Stomach (tissue), 9 donors: ENCODE measurements around the gene TCEAL6. TPM values are rescaled to one million over a fixed set of nuclear protein-coding genes. Genes with fewer than 3 reads are reported as not detected.
"Not testable (repeated sequence)": the region's sequence is repeated elsewhere in the genome, so short reads cannot be mapped to it uniquely, and the experiment has no call there.

Source experiments
- DNase-seq, 2 donors: peaks; one replicate each; pipeline versions ENCODE4 v3.0.0 to v3.0.0-alpha.2; 2013 to 2019
- H3K27ac ChIP-seq, 5 donors: fragments of 200-600 bp in 4 of 5; sonication (generic) in 4 of 5; one replicate each; pipeline ENCODE4 v1.5.1; 2013 to 2019; ENCODE audit warnings: mild to moderate bottlenecking in 1 of 5, moderate library complexity in 1 of 5
- H3K27me3 ChIP-seq, 3 donors: fragments of 200-600 bp; sonication (generic); one replicate each; pipeline ENCODE4 v1.5.1; 2017 to 2019; ENCODE audit warnings: mixed run types in 1 of 3
- H3K36me3 ChIP-seq, 4 donors: fragments of 200-600 bp; sonication (generic); 1 replicate in 3 of 4; 2 replicates in 1 of 4; pipeline ENCODE4 v1.5.1; 2016 to 2019
- H3K4me1 ChIP-seq, 4 donors: fragments of 200-600 bp; sonication (generic); one replicate each; pipeline ENCODE4 v1.5.1; 2016 to 2019
- H3K4me3 ChIP-seq, 4 donors: fragments of 200-600 bp; sonication (generic) in 3 of 4; one replicate each; pipeline ENCODE4 v1.5.1; 2016 to 2019; ENCODE audit warnings: mild to moderate bottlenecking in 1 of 4
- H3K9me3 ChIP-seq, 4 donors: fragments of 200-600 bp; sonication (generic); one replicate each; pipeline ENCODE4 v1.5.1; 2016 to 2019
- EP300 ChIP-seq: sonication (generic); formaldehyde crosslinking; IDR thresholded peaks from one replicate; pipeline ENCODE4 v1.6.1; 2017; ENCODE audit warnings: antibody characterized with exemption
- POLR2A ChIP-seq, 4 donors: fragments of 450-650 bp; IDR thresholded peaks; one replicate each; pipeline ENCODE4 v1.6.1; 2016; ENCODE audit warnings: antibody characterized with exemption in 4 of 4, control low read depth in 2 of 4, mild to moderate bottlenecking in 1 of 4, moderate library complexity in 1 of 4
- POLR2AphosphoS5 ChIP-seq, 3 donors: sonication (generic); formaldehyde crosslinking; IDR thresholded peaks; one replicate each; pipeline ENCODE4 v1.6.1; 2016; ENCODE audit warnings: antibody characterized with exemption in 3 of 3
- WGBS, 5 donors: extraction: QIAGEN DNeasy Blood & Tissue Kit in 3 of 5; methylation state at CpG; one replicate each; pipeline versions ENCODE4 v1.1.5 to v1.1.7; 2013 to 2018; 5-methylcytosine and 5-hydroxymethylcytosine counted together
- intact Hi-C: fragments of 100-400 bp; cut with DNase I; formaldehyde crosslinking; loops from one replicate; pipeline ENCODE4 v1.15.1; 2023; ENCODE audit warnings: low total_unique reads
- polyA plus RNA-seq, 3 donors: library from polyadenylated mRNA; stranded (reverse); fragments of 200-250 nt; gene quantifications; one replicate each; pipeline ENCODE4 v1.2.3, GENCODE V29; 2013
- total RNA-seq, 5 donors: library from RNA; depleted of rRNA; stranded (reverse); fragments of >200 nt; gene quantifications; one replicate each; pipeline versions ENCODE4 v1.1.0 to v1.2.3, GENCODE V29; 2014 to 2016
- TF ChIP-seq, protein P1 (sequence below), 7 experiments: fragments of 450-650 bp in 4 of 7; fragments of 200-600 bp in 3 of 7; sonication (generic) in 3 of 7; IDR thresholded peaks; one replicate each; pipeline ENCODE4 v1.5.1; 2016 to 2019; ENCODE audit warnings: antibody characterized with exemption in 7 of 7, control low read depth in 2 of 7, mild to moderate bottlenecking in 1 of 7
- donor health status: healthy with polysubstance abuse.
- donor health status: Bipolar disorder and iron deficiency.
- donor health status: healthy.

Gene TCEAL6
- total and polyA plus RNA-seq, 8 donors: 0.20 TPM; not detected in 7

DNA sequence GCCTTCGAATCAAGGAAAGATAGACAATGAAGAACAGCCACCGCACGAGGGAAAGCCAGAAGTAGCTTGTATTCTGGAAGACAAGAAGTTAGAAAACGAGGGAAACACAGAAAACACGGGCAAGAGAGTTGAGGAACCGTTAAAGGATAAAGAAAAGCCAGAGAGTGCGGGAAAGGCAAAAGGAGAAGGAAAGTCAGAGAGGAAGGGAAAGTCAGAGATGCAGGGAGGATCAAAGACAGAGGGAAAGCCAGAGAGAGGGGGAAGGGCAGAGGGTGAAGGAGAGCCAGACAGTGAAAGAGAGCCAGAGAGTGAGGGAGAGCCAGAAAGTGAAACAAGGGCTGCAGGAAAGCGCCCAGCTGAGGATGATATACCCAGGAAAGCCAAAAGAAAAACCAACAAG, 15.4 kb downstream of the TCEAL6 start:
- Histone ChIP-seq H3K36me3 (no peaks in the 10 kb centered on the region), H3K9me3 (no peaks in the 10 kb centered on the region), H3K27me3 (peaks cover 0 to 33% (median 13%) of the 10 kb centered on the region in 3 donors), H3K4me1 (peaks cover 0 to 12% (median 0%) of the 10 kb centered on the region in 4 donors), H3K27ac (peak overlapping the region in 1 of 5 donors; percentile 78), H3K4me3 (no peak overlapping the region)
- TF ChIP-seq, protein P1, sequence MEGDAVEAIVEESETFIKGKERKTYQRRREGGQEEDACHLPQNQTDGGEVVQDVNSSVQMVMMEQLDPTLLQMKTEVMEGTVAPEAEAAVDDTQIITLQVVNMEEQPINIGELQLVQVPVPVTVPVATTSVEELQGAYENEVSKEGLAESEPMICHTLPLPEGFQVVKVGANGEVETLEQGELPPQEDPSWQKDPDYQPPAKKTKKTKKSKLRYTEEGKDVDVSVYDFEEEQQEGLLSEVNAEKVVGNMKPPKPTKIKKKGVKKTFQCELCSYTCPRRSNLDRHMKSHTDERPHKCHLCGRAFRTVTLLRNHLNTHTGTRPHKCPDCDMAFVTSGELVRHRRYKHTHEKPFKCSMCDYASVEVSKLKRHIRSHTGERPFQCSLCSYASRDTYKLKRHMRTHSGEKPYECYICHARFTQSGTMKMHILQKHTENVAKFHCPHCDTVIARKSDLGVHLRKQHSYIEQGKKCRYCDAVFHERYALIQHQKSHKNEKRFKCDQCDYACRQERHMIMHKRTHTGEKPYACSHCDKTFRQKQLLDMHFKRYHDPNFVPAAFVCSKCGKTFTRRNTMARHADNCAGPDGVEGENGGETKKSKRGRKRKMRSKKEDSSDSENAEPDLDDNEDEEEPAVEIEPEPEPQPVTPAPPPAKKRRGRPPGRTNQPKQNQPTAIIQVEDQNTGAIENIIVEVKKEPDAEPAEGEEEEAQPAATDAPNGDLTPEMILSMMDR (IDR thresholded peaks at IDR 0.05): no peak
- TF ChIP-seq EP300: no peak
- TF ChIP-seq POLR2A (IDR thresholded peaks at IDR 0.05): no peak
- WGBS, 5 donors: 39 to 52% (median 41%) methylated on average over 8 of the region's 8 CpGs
- intact Hi-C loops: no loop called here
- no peak for DNase-seq

DNA sequence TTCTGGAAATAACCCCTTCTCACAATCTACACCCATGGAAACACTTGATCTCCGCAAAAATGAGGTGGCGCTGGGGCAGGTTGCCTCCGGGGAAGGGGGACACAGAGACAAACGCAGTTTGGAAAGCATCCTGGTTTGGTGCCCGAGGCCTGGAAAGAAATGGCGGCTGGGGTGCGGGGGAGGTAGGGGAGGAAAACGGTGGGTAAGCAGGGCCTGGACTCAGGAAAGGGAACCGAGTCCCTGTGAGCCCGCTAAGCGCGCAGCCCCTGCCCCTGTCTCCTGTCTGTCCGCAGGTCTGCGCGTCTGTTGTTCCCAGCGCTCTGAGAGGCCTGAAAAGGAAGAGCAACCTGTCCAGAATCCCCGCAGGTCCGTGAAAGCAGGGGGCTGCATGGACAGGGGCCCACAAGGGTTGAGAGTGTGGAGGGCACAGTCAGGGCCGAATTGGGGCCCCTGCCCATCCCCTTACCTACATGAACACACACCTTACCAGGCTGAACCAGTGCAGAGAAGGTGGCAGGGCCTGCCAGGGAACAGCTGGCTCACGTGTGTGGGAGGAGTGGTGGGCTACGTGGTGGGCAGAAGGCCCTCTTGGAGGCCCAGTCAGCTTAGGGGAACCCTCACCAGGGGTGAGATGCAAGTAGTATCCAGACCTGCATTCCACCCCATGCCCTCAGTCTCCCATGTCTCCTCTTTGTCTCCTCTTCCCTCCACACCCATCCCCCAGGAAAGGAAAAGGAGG, 16.0 kb downstream of the TCEAL6 start:
- intact Hi-C loops: not testable (repeated sequence)
- peaks cover 0 to 12% (median 0%) of the 10 kb centered on the region in 4 donors for H3K4me1 ChIP-seq
- 15 to 35% (median 26%) methylated on average over 18 to 21 of the region's 21 CpGs for WGBS, 5 donors

DNA sequence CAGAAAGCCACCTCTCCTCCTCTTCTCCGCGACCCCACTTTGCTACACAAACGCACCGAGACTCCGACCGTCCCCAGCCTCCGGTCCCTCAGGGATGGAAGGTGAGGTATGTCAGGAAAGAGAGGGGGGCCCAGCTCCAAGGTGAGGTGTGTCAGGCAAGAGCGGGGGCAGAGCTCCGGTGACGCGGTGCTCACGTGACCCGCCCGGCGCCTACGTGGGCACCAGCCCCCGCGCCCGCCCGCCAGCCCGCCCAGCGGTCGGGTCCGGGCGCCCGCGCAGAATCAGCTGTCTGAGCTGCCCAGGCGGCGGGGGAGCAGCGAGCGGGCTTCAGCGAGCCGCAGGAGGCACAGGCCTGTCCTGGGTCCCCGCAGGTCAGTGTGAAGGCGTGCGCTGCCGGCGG, 16.8 kb downstream of the TCEAL6 start, which contains the start of gene TCEAL2:
Gene TCEAL2, plus strand, starts transcription at position 244 of the 400 bp plus-strand sequence. CDS start 1,152 bp downstream, outside the sequence.
- H3K36me3 ChIP-seq, H3K9me3 ChIP-seq, intact Hi-C loops: not testable (repeated sequence)
- peak within 1 kb of the TSS in 3 of 5 donors; percentile 15 to 78 (median 48) for H3K27ac ChIP-seq
- peak in 1 of 2 donors; percentile 72 for DNase-seq
- H3K4me3 ChIP-seq: peak within 1 kb of the TSS; percentile 22 to 41 (median 30)
- peaks cover 0 to 33% (median 13%) of the 10 kb centered on the region in 3 donors for H3K27me3 ChIP-seq
- peaks cover 0 to 12% (median 0%) of the 10 kb centered on the region in 4 donors for H3K4me1 ChIP-seq
- 0 to 46% (median 10%) methylated on average over 7 to 27 of the region's 38 CpGs for WGBS, 5 donors

More for the DNA sequence above, 16.0 kb downstream of the TCEAL6 start:
- DNase-seq, H3K36me3 ChIP-seq, H3K9me3 ChIP-seq: not testable (repeated sequence)
- Histone ChIP-seq H3K27ac (peak overlapping the region in 3 of 5 donors; percentile 15 to 78 (median 48)), H3K27me3 (peaks cover 0 to 33% (median 13%) of the 10 kb centered on the region in 3 donors), H3K4me3 (peak overlapping the region; percentile 22 to 41 (median 27))

DNA sequence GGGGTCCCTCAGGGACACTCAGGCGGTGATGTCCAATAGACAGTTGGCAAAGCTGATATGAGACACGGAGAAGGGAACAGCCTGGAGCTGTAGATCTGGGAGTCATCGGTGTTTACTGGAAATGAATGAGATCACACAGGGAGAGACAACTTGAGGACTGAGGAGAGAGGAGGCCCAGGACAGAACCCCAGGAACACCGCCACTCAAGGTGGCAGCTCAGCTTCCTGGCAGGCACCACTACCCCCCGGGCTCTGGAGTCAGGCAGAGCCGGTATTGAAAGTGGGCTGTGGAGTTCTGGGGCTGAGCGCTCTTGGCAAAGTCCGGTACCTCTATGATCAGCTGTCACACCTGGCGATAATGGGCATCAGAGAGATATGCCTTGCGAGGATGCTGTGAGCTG, 17.3 kb downstream of the TCEAL6 start:
- intact Hi-C loops, DNase-seq, H3K9me3 ChIP-seq, H3K36me3 ChIP-seq: not testable (repeated sequence)
- Histone ChIP-seq H3K27me3 (peaks cover 0 to 33% (median 13%) of the 10 kb centered on the region in 3 donors), H3K4me1 (peaks cover 0 to 12% (median 0%) of the 10 kb centered on the region in 4 donors), H3K4me3 (peak overlapping the region; percentile 22 to 41 (median 30)), H3K27ac (peak overlapping the region in 2 of 5 donors; percentile 31 to 78)
- 12 to 37% (median 14%) methylated on average over 5 to 9 of the region's 10 CpGs for WGBS, 5 donors

DNA sequence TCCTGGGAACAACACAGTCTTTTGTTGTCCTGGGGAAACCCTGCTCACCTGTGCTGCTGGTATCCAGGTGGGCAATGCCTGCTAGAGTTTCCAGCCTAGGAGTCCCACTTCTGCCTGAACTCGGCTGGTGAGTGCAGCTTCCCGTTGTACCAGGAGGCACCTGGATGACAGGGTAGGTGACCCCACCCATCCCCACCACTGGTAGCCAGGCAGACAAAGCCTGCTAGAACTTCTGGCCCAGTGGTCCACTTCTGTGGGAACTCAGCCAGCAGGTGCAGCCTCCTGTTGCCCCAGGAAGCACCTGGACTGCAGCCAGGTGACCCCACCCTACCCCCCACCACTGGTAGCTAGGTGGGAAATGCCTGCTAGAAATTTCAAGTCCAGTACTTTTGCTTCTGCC, 26.5 kb downstream of the TCEAL6 start:
- Histone ChIP-seq H3K36me3 (no peaks in the 10 kb centered on the region), H3K4me1 (no peaks in the 10 kb centered on the region), H3K27ac (no peak overlapping the region), H3K4me3 (no peak overlapping the region), H3K27me3 (peaks cover 0 to 14% (median 8%) of the 10 kb centered on the region in 3 donors), H3K9me3 (peaks cover 0 to 11% (median 5%) of the 10 kb centered on the region in 4 donors)
- WGBS, 5 donors: 60 to 75% (median 69%) methylated on average over 2 of the region's 2 CpGs; no CpG with 5 or more reads in 1 of the 5 donors
- DNase-seq: no peak
- intact Hi-C loops: no loop called here
- TF ChIP-seq POLR2AphosphoS5 (IDR thresholded peaks at IDR 0.05) (no peak), POLR2A (IDR thresholded peaks at IDR 0.05) (no peak)
- TF ChIP-seq, protein P1 (IDR thresholded peaks at IDR 0.05): no peak

- no peak for DNase-seq
- TF ChIP-seq, protein P1 (IDR thresholded peaks at IDR 0.05): no peak
- TF ChIP-seq EP300 (no peak), POLR2AphosphoS5 (IDR thresholded peaks at IDR 0.05) (no peak), POLR2A (IDR thresholded peaks at IDR 0.05) (no peak)
- no peak overlapping the region for H3K27ac ChIP-seq
- no peak overlapping the region for H3K4me3 ChIP-seq
- peaks cover 0 to 14% (median 8%) of the 10 kb centered on the region in 3 donors for H3K27me3 ChIP-seq
- 51 to 79% (median 74%) methylated on average over 4 of the region's 4 CpGs for WGBS, 5 donors
- peaks cover 0 to 11% (median 5%) of the 10 kb centered on the region in 4 donors for H3K9me3 ChIP-seq
- H3K4me1 ChIP-seq: no peaks in the 10 kb centered on the region
- H3K36me3 ChIP-seq: no peaks in the 10 kb centered on the region
- intact Hi-C loops: no loop called here
Measured at GRCh38 chrX:102113367-102113766, 28.9 kb downstream of the TCEAL6 start.
